Central memory CD8-positive, alpha-beta T cell (primary cell): ENCODE results near the gene ECHDC1.
"Not testable (repeated sequence)": the region's sequence is repeated elsewhere in the genome, so short reads cannot be mapped to it uniquely, and the experiment has no call there.

ENCODE experiments used
- ATAC-seq: fragments of 150-1000 bp; cut with Tn5 transposase; replicated peaks from 2 replicates; pipeline ENCODE4 v1.10.0; 2022; ENCODE audit warnings: mild to moderate bottlenecking, moderate FRiP score, moderate number of reproducible peaks; ENCODE audit not compliant: poor library complexity, severe bottlenecking; ENCODE audit errors: extremely low read depth
- DNase-seq, 2 donors: peaks; one replicate each; pipeline ENCODE4 v3.0.0; 2021; ENCODE audit warnings: low spot score in 2 of 2
- H3K27ac Mint-ChIP-seq: one replicate; pipeline ENCODE4 v1.8.0; 2022; ENCODE audit warnings: low read depth, mild to moderate bottlenecking, moderate library complexity, mixed read lengths
- H3K27me3 Mint-ChIP-seq: one replicate; pipeline ENCODE4 v1.8.0; 2022; ENCODE audit warnings: mixed read lengths
- H3K36me3 Mint-ChIP-seq: one replicate; pipeline ENCODE4 v1.8.0; 2022; ENCODE audit warnings: mild to moderate bottlenecking, moderate library complexity, mixed read lengths; ENCODE audit not compliant: insufficient read depth
- H3K4me1 Mint-ChIP-seq: one replicate; pipeline ENCODE4 v1.8.0; 2022; ENCODE audit warnings: mixed read lengths
- H3K4me3 Mint-ChIP-seq: one replicate; pipeline ENCODE4 v1.8.0; 2022; ENCODE audit warnings: mild to moderate bottlenecking, moderate library complexity, mixed read lengths
- H3K9me3 Mint-ChIP-seq: one replicate; pipeline ENCODE4 v1.8.0; 2022; ENCODE audit warnings: mixed read lengths

ECHDC1 gene

DNA sequence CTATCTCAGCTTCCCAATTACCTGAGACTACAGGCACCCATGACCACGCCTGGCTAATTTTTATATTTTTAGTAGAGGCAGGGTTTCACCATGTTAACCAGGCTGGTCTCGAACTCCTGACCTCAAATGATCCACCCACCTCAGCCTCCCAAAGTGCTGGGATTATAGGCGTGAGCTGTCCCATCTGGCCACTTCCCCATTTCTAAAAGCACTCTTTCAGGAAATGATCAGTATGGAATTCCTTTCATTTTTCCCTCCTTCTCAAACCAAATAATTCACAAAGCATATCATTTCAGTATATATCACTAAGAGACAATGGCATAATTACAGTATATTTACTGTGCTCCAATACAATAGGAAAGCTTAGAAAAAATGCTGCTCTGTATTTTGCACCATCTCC lies 12.2 kb downstream of the ECHDC1 start:
- Mint-ChIP-seq H3K36me3 (peaks cover 13% of the 10 kb centered on the region), H3K4me1 (peaks cover 26% of the 10 kb centered on the region), H3K27ac (peak overlapping the region; percentile 12)
- not testable (repeated sequence) for DNase-seq, H3K9me3 Mint-ChIP-seq, H3K4me3 Mint-ChIP-seq, H3K27me3 Mint-ChIP-seq, ATAC-seq

DNA sequence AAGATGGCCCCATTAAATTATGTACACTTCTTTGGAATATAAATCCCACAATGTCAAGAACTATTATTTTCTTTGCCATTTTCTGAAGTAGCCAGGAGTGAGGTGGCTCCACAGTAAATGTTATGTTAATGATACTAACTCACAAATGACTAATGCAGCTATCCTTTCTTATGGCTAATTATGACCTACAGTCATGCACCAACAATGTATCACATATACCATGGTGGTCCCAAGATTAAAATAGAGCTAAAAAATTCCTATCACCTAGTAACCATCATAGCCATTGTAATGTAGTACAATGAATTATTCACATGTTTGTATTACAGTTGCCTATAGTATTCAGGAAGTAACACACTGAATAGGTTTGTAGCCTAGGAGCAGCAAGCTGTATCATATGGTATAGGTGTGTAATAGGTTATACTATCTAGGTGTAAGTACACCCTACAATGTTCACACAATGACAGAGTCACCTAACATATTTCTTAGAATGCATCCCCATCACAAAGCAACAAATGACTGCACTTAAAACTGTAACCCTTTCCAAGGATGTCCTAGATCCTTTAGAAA lies 15.3 kb downstream of the ECHDC1 start:
- peaks cover 16% of the 10 kb centered on the region for H3K36me3 Mint-ChIP-seq
- H3K27me3 Mint-ChIP-seq: no peaks in the 10 kb centered on the region
- H3K4me3 Mint-ChIP-seq: no peak overlapping the region
- peaks cover 11% of the 10 kb centered on the region for H3K4me1 Mint-ChIP-seq
- no peak overlapping the region for H3K27ac Mint-ChIP-seq
- H3K9me3 Mint-ChIP-seq: no peaks in the 10 kb centered on the region
- DNase-seq (no peak), ATAC-seq (no peak)

GRCh38 chr6:127319686-127320085 lies 23.7 kb downstream of the ECHDC1 start:
- H3K4me3 Mint-ChIP-seq: no peak overlapping the region
- ATAC-seq (no peak), DNase-seq (no peak)
- H3K27me3 Mint-ChIP-seq: no peaks in the 10 kb centered on the region
- H3K4me1 Mint-ChIP-seq: no peaks in the 10 kb centered on the region
- H3K27ac Mint-ChIP-seq: no peak overlapping the region
- no peaks in the 10 kb centered on the region for H3K9me3 Mint-ChIP-seq
- peaks cover 2% of the 10 kb centered on the region for H3K36me3 Mint-ChIP-seq

GRCh38 chr6:127317388-127318128 lies 25.9 kb downstream of the ECHDC1 start:
- Mint-ChIP-seq H3K27ac (peak overlapping the region; percentile 45), H3K4me1 (no peaks in the 10 kb centered on the region), H3K27me3 (no peaks in the 10 kb centered on the region), H3K36me3 (peaks cover 5% of the 10 kb centered on the region), H3K4me3 (no peak overlapping the region), H3K9me3 (no peaks in the 10 kb centered on the region)
- no peak for ATAC-seq
- no peak for DNase-seq

DNA sequence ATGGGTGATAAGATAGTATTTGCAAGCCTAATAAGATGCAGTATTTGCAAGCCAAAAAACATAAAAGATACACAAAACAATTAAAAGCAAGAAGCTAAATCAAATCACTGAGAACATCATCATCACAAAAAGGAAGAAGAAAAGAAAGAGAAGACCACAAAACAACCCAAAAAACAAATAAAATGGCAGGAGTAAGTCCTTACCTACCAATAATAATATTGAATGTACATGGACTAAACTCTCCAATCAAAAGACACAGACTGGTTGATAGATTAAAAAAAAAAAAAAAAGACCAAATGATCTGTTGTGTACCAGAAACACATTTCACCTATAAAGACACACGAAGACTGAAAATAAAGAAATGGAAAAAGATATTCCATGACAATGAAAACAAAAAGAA lies 37.7 kb downstream of the ECHDC1 start:
- peaks cover 4% of the 10 kb centered on the region for H3K36me3 Mint-ChIP-seq
- no peak overlapping the region for H3K4me3 Mint-ChIP-seq
- ATAC-seq (no peak), DNase-seq (no peak)
- H3K27me3 Mint-ChIP-seq: no peaks in the 10 kb centered on the region
- H3K4me1 Mint-ChIP-seq: peaks cover 47% of the 10 kb centered on the region
- peak overlapping the region; percentile 38 for H3K27ac Mint-ChIP-seq
- H3K9me3 Mint-ChIP-seq: no peaks in the 10 kb centered on the region

GRCh38 chr6:127303917-127304316 lies 39.5 kb downstream of the ECHDC1 start:
- DNase-seq (no peak), ATAC-seq (no peak)
- Mint-ChIP-seq H3K36me3 (peaks cover 4% of the 10 kb centered on the region), H3K4me1 (peaks cover 37% of the 10 kb centered on the region), H3K9me3 (no peaks in the 10 kb centered on the region), H3K27me3 (no peaks in the 10 kb centered on the region), H3K4me3 (no peak overlapping the region), H3K27ac (no peak overlapping the region)

DNA sequence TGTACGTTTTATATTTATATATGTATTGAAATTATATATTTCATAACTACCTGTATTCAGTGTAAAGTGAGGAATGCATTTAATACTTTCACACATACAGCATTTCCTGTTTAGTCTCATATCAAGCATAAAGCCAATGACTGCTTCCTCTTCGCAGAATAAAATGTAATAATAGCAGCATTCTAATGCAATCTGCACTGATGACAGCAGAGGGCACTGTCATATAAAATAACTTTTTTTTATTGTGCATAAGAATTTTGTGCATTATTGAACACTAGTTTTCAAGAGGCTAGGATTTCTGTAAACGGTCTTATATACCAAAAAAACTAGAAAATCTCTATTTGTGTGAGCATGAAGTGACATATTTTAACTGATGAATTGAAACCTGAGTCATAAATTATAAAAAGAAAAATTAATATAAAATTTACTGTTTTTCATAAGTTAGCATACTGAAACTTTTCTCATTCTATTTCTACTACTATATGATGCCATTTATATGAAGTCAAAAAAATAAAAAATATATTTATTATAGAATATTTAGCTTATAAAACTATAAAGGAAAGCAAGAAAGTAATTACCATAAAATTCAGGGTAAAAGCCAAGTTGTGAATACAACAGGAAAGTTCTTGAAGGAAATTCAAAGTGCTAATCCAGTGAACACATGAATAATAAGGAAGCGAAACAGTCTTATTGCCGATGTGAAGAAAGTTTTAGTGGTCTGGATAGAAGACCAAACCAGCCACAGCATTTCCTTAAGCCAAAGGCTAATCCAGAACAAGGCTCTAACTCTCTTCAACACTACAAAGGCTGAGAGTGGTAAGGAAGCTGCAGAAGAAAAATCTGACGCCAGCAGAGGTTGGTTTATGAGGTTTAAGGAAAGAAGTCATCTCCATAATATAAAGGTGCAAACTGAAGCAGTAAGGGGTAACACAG lies 40.4 kb downstream of the ECHDC1 start:
- no peak overlapping the region for H3K27ac Mint-ChIP-seq
- H3K27me3 Mint-ChIP-seq: no peaks in the 10 kb centered on the region
- peaks cover 35% of the 10 kb centered on the region for H3K4me1 Mint-ChIP-seq
- H3K36me3 Mint-ChIP-seq: peaks cover 4% of the 10 kb centered on the region
- ATAC-seq: peak; percentile 92
- no peak overlapping the region for H3K4me3 Mint-ChIP-seq
- DNase-seq: peak in 1 of 2 donors; percentile 41
- H3K9me3 Mint-ChIP-seq: no peaks in the 10 kb centered on the region

- Mint-ChIP-seq H3K27me3 (no peaks in the 10 kb centered on the region), H3K4me1 (peaks cover 26% of the 10 kb centered on the region), H3K36me3 (peaks cover 6% of the 10 kb centered on the region), H3K9me3 (no peaks in the 10 kb centered on the region), H3K27ac (no peak overlapping the region), H3K4me3 (no peak overlapping the region)
- ATAC-seq (no peak), DNase-seq (no peak)
Observed at GRCh38 chr6:127301199-127301700, 42.2 kb downstream of the ECHDC1 start.

GRCh38 chr6:127300411-127300810 lies 43.0 kb downstream of the ECHDC1 start:
- no peak overlapping the region for H3K27ac Mint-ChIP-seq
- H3K4me1 Mint-ChIP-seq: peaks cover 17% of the 10 kb centered on the region
- no peak for ATAC-seq
- no peak for DNase-seq
- no peaks in the 10 kb centered on the region for H3K9me3 Mint-ChIP-seq
- peaks cover 6% of the 10 kb centered on the region for H3K36me3 Mint-ChIP-seq
- H3K4me3 Mint-ChIP-seq: no peak overlapping the region
- no peaks in the 10 kb centered on the region for H3K27me3 Mint-ChIP-seq

GRCh38 chr6:127299522-127300240 lies 43.7 kb downstream of the ECHDC1 start:
- no peaks in the 10 kb centered on the region for H3K27me3 Mint-ChIP-seq
- H3K9me3 Mint-ChIP-seq: no peaks in the 10 kb centered on the region
- peak overlapping the region; percentile 38 for H3K27ac Mint-ChIP-seq
- peaks cover 10% of the 10 kb centered on the region for H3K4me1 Mint-ChIP-seq
- peaks cover 4% of the 10 kb centered on the region for H3K36me3 Mint-ChIP-seq
- H3K4me3 Mint-ChIP-seq: no peak overlapping the region
- DNase-seq (no peak), ATAC-seq (no peak)

DNA sequence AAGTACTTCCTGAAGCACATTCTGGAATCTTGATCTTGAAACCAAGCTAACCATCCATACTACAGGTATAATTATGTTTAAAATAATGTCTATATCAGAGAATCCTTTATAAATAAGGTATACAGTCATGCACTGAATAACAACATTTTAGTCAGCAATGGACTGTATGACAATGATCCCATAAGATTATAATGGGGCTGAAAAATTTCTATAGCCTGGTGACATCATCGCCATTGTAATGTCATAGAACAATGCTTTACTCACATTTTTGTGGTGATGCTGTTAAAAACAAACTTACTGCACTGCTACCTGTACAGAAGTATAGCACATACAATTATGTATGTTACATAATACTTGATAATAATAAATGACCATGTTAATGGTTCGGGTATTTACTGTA lies 44.9 kb downstream of the ECHDC1 start:
- Mint-ChIP-seq H3K27me3 (no peaks in the 10 kb centered on the region), H3K27ac (no peak overlapping the region), H3K4me1 (no peaks in the 10 kb centered on the region), H3K4me3 (no peak overlapping the region), H3K9me3 (no peaks in the 10 kb centered on the region), H3K36me3 (peaks cover 2% of the 10 kb centered on the region)
- ATAC-seq (no peak), DNase-seq (no peak)

GRCh38 chr6:127297502-127298070 lies 45.8 kb downstream of the ECHDC1 start:
- DNase-seq (no peak), ATAC-seq (no peak)
- H3K4me1 Mint-ChIP-seq: no peaks in the 10 kb centered on the region
- H3K4me3 Mint-ChIP-seq: no peak overlapping the region
- H3K27me3 Mint-ChIP-seq: no peaks in the 10 kb centered on the region
- no peak overlapping the region for H3K27ac Mint-ChIP-seq
- no peaks in the 10 kb centered on the region for H3K9me3 Mint-ChIP-seq
- H3K36me3 Mint-ChIP-seq: peaks cover 2% of the 10 kb centered on the region
